ENCODE data around the gene PHLDB2. TPM values are rescaled to one million over a fixed set of nuclear protein-coding genes. Genes with fewer than 3 reads are reported as not detected.

The PHLDB2 gene
- total RNA-seq, 4 donors from 2014 or later: 53.2 to 97.2 (median 89.1) TPM

DNA sequence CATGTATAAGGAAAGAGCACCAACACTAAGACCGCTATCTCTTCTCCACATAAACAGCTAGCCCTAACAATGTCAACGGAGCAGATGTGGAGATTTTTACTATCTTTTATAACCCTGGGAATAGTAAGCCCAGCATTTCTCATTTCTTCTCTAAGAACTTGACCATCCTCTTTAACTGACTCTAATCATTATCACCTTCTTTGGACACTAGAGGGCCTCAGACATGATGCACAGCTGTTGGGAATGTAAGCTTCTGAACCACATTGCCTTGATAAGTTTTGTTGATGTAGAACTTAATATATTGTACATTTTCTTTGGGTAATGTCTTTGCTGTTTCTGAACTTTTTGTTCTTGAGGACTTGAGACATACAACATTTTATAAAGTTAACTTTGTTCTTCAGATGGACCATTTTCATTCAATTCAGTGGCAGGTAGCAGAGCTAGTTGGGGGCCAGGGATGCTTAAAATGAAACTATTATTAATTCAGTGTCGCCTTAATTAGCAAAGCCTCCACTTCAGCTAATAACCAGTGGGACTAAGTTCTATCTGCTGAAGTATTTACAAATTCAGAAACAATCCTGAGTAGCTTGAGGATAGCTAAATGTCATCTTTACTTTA is 130.1 kb downstream of the PHLDB2 start:
- TF ChIP-seq, protein P1, sequence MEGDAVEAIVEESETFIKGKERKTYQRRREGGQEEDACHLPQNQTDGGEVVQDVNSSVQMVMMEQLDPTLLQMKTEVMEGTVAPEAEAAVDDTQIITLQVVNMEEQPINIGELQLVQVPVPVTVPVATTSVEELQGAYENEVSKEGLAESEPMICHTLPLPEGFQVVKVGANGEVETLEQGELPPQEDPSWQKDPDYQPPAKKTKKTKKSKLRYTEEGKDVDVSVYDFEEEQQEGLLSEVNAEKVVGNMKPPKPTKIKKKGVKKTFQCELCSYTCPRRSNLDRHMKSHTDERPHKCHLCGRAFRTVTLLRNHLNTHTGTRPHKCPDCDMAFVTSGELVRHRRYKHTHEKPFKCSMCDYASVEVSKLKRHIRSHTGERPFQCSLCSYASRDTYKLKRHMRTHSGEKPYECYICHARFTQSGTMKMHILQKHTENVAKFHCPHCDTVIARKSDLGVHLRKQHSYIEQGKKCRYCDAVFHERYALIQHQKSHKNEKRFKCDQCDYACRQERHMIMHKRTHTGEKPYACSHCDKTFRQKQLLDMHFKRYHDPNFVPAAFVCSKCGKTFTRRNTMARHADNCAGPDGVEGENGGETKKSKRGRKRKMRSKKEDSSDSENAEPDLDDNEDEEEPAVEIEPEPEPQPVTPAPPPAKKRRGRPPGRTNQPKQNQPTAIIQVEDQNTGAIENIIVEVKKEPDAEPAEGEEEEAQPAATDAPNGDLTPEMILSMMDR (IDR thresholded peaks at IDR 0.05; ENCODE audit: low read depth): no peak

DNA sequence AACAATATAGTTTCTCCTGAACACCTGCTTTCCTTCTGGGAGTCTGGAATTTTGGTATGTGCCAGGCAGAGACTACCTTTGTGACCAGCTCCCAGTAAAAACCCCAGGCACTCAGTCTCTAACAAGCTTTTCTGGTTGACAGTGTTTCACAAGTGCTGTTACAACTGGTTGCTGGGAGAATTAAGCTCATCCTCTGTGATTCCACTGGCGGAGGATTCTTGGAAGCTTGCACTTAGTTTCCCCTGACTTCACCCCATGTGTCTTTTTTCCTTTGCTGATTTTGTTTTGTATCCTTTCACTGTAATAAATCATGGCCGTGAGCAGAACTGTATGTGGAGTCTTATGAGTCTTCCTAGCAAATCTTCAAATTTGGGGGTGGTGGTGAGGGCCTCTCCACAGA is 134.0 kb downstream of the PHLDB2 start:
- TF ChIP-seq, protein P1 (IDR thresholded peaks at IDR 0.05; ENCODE audit: low read depth): no peak

DNA sequence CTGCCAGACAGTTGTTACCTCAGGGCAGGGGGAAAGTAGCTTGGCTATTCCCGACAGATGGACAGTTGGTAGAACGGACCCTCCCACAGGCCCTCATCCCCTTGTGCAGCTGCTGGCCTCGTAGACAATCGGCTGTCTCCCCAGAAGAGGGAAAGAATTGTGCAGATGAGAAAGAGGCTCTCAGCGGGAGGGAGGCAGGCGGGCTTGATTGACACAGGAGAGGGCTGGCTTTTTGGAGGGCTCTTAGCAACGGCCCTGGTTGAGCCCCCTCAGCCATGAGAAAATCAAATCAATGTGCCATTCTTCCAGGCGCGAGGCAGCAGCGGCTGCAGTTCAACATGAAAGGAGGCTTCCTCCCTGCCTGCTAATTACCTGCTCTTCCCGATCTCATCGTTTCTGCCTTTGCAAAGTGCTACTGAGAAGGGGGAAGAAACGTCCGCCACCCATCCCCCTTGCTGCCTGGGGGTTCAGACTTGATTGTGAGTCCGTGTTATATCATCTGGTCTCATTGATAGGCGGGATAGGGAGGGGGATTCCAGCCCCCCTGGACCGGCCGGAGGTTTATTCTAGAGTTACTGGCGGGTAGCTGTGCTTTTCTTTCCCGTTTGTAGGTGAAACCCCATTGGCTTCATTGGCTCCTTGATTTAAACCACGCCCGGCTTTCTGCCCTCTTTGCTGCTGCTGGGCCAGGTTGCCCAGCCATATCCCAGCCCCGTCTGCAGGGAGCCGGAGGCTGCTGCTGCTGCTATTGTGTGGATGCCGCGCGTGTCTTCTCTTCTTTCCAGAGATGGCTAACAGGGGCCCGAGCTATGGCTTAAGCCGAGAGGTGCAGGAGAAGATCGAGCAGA is 139.8 kb downstream of the PHLDB2 start, which contains the start of gene TAGLN3:
Gene TAGLN3, plus strand, starts transcription at position 287 of the 848 bp plus-strand sequence. Its CDS starts 501 bp downstream, at position 788.
- TF ChIP-seq, protein P1 (IDR thresholded peaks at IDR 0.05; ENCODE audit: low read depth): no peak

DNA sequence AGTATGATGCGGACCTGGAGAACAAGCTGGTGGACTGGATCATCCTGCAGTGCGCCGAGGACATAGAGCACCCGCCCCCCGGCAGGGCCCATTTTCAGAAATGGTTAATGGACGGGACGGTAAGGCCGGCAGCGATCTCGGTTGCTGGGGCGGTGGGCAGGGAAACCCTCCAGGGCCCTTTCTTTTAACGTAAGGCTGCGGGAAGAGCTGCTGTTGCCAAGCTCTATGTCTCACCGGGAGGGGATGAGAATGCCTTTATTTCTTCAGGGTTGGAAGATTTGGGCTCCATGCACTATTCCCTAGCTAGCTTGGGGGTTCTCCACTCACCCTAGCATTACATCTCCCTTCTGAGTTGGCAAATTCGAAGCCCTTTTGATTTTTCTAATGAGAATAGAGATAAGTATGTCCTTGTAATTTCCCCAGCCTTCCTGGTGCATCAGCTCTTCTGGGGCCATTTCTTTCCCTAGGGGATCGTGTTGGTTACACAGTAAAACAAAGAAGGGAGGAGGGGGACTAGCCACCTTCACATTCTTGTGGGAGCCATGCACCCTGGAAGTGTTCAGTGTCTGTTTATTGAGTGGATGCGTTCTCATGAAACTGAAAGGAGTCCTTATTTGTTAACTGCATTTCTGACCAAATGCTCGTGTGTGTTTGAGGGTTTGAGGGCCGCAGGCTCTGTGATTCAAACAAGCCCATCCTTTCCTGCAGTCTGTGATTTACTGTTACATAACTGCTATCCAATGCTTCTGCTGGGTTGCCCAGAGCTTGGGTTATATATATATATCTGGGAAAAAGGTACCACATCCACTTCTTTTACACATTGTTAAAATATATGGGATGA is 140.6 kb downstream of the PHLDB2 start:
- TF ChIP-seq, protein P1 (IDR thresholded peaks at IDR 0.05; ENCODE audit: low read depth): no peak

DNA sequence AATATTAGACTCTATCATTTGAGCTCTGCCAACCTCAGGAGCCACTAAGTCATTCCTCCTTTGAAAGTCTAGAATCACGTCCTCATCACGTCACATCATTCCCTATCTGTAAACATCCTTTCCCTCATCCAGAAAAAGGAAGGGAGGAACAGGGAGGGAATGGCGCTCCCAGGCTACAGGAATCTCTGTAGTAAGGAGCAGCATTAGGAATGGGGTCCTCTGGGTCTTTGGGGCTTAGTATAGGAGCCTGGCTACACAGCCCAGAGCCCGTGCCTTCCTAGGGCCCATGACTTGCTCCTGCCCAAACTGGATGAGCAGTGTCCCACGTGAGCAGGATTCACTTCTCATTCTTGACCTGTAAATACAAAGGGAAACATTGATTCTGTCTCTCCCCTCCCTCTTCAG is 141.3 kb downstream of the PHLDB2 start:
- TF ChIP-seq, protein P1 (IDR thresholded peaks at IDR 0.05; ENCODE audit: low read depth): no peak

DNA sequence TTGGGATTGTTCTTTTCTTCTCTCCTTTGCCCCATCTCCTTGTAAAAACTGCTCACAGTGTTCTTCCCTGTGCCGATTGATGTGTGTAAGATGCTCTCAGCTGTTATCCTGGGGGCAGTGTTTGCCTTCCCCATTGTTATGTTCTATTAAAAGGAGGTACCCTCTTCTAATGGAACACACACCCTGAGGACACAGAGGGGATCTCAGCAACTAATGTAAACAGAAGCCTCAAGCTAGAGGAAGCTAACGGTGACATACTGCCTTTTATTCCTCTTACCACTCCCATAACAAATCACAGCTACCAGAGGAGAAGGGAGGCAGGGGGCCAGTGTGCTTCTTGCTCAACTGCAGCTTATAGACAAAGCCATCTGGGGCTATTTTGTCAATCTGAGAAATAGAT is 141.9 kb downstream of the PHLDB2 start:
- TF ChIP-seq, protein P1 (IDR thresholded peaks at IDR 0.05; ENCODE audit: low read depth): no peak
